ENCODE measurements around the gene NRP2.

NRP2 gene

GRCh38 chr2:205732314-205732713 lies 50.0 kb downstream of the NRP2 start:
- DNase-seq (ENCODE audit: low read depth), result no peak

- DNase-seq (ENCODE audit: low read depth), result no peak
These were observed 50.8 kb downstream of the NRP2 start for GRCh38 chr2:205733082-205733481.

- no peak for DNase-seq (ENCODE audit: low read depth)
These were observed 51.3 kb downstream of the NRP2 start for GRCh38 chr2:205733648-205734047.

- DNase-seq (ENCODE audit: low read depth), result no peak
These were observed 52.2 kb downstream of the NRP2 start for GRCh38 chr2:205734436-205735037.

- DNase-seq (ENCODE audit: low read depth), result no peak
These were observed 56.0 kb downstream of the NRP2 start for GRCh38 chr2:205738117-205738968.

- no peak for DNase-seq (ENCODE audit: low read depth)
These were observed 57.3 kb downstream of the NRP2 start for GRCh38 chr2:205739620-205740019.

- DNase-seq (ENCODE audit: low read depth), result no peak
These were observed 58.1 kb downstream of the NRP2 start for GRCh38 chr2:205740381-205740780.

- DNase-seq (ENCODE audit: low read depth), result no peak
These were observed 59.1 kb downstream of the NRP2 start for GRCh38 chr2:205741256-205741978.

- DNase-seq (ENCODE audit: low read depth), result no peak
These were observed 60.8 kb downstream of the NRP2 start for GRCh38 chr2:205743137-205743536.

GRCh38 chr2:205744074-205744591 lies 61.8 kb downstream of the NRP2 start:
- DNase-seq (ENCODE audit: low read depth), result no peak

- no peak for DNase-seq (ENCODE audit: low read depth)
These were observed 63.5 kb downstream of the NRP2 start for GRCh38 chr2:205745661-205746419.

- DNase-seq (ENCODE audit: low read depth), result no peak
These were observed 64.1 kb downstream of the NRP2 start for GRCh38 chr2:205746420-205746785.

GRCh38 chr2:205747829-205748386 lies 65.6 kb downstream of the NRP2 start:
- no peak for DNase-seq (ENCODE audit: low read depth)

- DNase-seq (ENCODE audit: low read depth), result no peak
These were observed 66.3 kb downstream of the NRP2 start for GRCh38 chr2:205748639-205749038.

GRCh38 chr2:205749078-205749477 lies 66.8 kb downstream of the NRP2 start:
- no peak for DNase-seq (ENCODE audit: low read depth)

GRCh38 chr2:205750797-205751196 lies 68.5 kb downstream of the NRP2 start:
- DNase-seq (ENCODE audit: low read depth), result no peak

GRCh38 chr2:205751569-205752031 lies 69.3 kb downstream of the NRP2 start:
- DNase-seq (ENCODE audit: low read depth), result no peak

GRCh38 chr2:205752296-205752820 lies 70.1 kb downstream of the NRP2 start:
- no peak for DNase-seq (ENCODE audit: low read depth)

- no peak for DNase-seq (ENCODE audit: low read depth)
These were observed 70.6 kb downstream of the NRP2 start for GRCh38 chr2:205752924-205753323.

- no peak for DNase-seq (ENCODE audit: low read depth)
These were observed 72.1 kb downstream of the NRP2 start for GRCh38 chr2:205754285-205754923.

GRCh38 chr2:205754924-205755321 lies 72.6 kb downstream of the NRP2 start:
- DNase-seq (ENCODE audit: low read depth), result no peak

All from activated T-helper 9 cell treated with anti-CD3 and anti-CD28 coated beads, Interleukin-2, amount 50 U/mL, for 16 hours (primary cell).